Stimulated activated CD8-positive, alpha-beta memory T cell treated with anti-CD3 and anti-CD28 coated beads, Interleukin-15, amount 100 ng/mL, for 1 hour (primary cell): Measurements from ENCODE around the gene PRDM1.

Source experiments
- DNase-seq: peaks from one replicate; pipeline ENCODE4 v3.0.0-alpha.2; 2020; ENCODE audit warnings: low read depth

The PRDM1 gene

DNA sequence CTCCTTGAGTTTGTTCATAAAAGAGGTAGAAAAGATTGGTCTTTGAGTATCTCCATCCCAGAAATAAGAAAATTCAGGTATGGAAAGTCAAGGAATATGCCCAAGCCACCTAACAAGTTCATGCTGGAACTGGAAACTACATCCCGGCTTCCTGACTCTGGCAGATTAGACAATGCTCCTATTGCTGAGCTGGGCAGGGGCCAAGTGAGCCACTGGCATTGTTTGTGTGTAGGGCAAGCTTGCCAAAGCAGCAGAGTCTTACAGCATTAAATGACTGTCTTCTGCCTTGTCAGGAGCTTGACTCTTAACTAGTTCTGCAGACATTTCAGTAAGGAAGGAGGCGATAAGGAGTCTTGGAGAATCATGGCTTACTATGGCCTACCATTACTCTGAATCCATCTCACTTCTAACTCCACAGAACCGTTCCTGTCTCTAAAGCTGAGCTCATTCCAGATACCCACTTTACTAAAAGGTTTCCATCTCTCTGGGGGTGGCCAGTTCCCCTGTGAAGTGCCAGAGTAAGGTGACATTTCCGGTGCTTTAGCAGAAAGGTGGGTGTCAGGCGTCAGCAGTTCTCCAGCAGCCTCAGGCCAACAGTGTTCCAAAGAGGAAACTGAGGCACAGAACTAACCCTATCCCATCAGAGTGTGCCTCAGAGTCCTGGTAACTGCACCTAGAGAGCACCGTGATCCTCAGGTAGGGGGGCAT, 30.1 kb downstream of the PRDM1 start:
- no peak for DNase-seq

DNA sequence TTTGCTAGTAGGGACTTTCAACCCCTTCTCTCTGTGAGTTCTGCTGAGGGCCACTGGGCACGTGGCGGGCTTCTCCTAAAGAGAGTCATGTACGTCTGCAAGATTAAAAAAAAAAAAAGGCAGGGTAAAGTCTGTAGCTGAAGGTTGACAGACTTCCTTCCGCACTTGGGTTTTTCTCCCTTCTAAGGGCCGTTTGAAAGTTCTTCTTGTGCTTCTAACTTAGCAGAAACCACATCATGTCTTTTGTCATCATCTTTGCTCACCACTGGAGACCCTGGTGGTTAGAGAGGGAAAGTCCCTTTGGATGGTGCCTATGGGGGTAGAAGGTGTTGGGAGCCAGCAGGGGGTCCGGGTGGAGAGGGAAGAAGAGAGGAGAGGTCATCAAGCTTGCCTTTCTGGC, 31.4 kb downstream of the PRDM1 start:
- DNase-seq: no peak

DNA sequence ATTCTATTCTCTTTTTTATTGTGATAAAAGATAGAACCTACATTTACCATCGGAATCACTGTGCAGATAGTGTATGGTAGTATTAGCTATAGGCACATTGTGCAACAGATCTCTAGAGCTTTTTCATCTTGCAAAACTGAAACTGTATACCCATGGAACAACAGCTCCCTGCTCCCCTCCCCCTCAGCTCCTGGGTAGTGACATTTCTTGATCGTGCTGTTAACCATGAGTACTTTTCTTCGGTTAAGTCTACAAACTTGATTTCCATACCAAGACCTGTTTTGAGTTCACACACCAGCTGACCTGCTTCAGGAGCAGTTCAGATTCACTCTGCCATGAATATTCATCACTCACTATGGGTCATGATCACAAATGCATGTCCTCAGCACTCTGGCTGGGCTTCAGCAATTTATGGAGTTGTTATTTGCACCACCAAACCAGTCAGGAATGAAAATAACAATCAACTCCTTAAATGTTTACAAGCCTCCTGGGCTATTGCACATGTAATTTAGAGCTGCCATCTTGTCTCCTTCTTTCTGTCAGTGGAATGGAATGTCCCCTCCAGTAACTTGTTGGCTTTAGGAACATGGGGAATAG, 32.8 kb downstream of the PRDM1 start:
- no peak for DNase-seq

DNA sequence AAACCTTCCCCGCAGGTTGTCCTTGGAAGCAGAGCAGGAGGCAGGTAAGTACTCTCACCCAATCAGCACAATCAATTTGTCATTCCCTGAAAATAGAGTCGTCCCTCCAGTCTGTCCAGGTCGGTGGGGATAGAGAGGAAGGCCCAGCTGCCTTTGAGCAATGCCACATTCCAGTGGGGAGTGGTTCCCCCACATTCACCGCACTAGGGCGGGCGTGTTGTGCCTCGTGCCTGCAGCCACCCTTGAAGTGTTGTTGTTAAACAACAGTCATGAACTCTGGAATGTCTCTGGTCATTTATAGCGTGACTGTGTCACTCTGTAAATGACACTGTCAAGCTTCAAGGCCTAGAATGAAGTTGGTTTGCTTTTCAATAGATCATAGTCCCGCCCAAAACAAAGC, 33.4 kb downstream of the PRDM1 start:
- DNase-seq: no peak

DNA sequence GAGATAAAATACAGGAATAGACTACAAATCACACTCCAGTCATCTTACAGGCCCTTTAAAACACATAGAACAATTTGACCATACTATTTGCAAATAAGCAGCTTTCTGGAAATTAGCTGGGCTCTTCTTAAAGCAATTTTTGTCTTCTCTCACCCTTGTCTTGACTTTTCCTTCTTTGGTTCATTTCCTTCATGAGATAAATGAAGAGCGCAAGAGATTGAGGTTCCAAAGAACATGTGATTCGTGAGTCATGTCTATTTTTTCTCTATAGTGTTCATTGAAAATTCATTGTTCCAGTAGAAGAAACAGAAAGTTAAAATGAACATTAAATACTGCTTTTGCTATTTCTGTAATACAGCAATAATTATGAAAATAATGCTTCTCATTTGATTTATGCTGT, 33.9 kb downstream of the PRDM1 start:
- no peak for DNase-seq

DNA sequence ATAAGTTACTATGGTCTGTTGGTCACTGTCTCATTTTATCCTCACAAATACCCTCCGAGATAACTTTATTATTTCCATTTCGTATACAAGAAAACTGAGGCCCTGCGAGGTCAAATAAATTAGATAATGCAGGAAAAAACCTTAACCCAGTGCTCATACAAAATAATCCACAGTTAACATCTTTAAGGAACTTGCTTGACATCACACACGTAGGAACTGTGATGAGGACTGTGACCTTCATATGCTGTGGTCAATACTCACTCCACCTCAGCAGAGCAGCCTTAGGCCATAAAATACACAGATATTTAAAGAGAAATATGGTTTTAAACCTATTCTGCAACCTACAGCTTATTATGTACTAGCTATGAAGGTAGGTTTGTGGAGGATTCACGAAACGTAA, 34.3 kb downstream of the PRDM1 start:
- no peak for DNase-seq

DNA sequence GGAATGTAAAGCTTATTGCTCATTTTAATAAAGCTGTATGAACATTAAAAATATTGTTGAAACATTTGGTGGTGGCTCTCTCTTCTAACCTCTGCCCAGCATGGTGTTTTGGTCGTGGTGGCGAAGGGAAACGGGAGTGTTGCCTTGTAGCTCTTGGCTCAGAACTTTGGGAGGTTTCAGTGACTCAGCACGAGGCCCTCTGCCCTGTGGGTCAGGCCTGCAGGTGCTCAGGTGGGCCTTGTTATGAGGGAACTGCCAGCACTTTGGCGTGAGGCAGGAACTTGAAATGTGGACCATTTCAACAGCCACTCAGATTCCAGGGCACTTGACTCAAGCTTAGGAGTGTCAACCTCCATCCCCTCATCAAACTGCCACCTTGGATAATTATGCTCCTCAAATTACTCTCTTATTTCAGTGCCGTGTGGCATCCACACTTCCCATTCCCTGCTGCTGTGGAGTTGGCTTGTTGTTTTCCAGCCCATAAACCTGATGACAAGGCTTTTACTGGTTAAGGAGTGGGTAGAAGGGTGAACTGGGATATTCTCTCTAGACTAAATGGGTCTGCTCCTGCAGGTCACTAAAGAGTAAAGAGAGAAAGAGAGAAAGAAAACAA, 36.3 kb downstream of the PRDM1 start:
- DNase-seq: no peak

DNA sequence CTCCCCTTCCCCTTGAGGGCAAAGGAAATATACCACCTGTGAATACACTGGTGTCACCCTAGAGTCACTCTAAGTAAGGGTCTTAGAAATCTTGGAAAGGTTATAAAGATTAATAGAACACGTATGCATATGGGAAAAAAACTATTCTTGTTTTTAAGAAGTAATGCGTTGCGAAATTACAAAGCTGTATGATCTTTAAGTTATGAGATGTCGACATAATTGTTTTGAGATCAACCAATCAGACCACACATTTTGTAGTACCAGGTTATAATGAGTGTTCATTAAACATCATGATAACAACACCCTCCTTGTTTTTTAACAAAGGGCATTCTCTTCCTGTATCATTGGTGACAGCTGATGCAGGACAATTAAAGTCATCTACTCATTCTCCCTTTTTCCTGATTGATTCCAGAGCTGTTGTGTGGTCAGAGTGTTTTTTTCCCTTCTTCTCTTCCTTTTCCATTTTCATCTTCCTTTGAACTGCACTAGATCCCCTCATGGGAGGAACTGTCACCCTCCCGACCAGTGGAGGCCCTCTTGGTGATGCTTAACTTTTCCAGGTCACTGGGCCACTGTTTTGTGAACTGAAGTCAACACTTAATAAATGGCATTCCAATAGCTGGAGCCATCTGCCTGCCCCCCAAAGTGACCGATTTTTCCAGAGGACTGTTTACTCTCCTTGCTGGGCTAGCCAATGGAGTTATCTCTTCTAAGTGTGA, 37.0 kb downstream of the PRDM1 start:
- DNase-seq: no peak

DNA sequence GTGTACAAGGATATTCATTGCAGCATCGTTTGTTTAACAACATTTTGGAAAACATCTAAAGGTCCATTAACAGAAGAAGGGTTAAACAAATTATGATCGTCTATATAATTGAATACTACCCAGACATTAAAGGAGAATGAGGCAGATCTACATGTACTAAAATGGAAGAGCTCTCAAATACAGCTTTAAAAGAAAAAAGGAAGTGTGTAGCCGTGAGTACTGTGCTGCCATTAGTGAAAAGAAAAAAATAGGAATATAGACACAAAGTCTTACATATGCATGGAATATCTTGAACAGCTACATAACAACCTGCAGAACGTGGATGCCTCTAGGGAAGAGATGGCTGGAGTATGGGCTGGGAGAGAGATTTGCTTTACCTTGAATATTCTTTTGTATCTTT, 37.9 kb downstream of the PRDM1 start:
- no peak for DNase-seq

DNA sequence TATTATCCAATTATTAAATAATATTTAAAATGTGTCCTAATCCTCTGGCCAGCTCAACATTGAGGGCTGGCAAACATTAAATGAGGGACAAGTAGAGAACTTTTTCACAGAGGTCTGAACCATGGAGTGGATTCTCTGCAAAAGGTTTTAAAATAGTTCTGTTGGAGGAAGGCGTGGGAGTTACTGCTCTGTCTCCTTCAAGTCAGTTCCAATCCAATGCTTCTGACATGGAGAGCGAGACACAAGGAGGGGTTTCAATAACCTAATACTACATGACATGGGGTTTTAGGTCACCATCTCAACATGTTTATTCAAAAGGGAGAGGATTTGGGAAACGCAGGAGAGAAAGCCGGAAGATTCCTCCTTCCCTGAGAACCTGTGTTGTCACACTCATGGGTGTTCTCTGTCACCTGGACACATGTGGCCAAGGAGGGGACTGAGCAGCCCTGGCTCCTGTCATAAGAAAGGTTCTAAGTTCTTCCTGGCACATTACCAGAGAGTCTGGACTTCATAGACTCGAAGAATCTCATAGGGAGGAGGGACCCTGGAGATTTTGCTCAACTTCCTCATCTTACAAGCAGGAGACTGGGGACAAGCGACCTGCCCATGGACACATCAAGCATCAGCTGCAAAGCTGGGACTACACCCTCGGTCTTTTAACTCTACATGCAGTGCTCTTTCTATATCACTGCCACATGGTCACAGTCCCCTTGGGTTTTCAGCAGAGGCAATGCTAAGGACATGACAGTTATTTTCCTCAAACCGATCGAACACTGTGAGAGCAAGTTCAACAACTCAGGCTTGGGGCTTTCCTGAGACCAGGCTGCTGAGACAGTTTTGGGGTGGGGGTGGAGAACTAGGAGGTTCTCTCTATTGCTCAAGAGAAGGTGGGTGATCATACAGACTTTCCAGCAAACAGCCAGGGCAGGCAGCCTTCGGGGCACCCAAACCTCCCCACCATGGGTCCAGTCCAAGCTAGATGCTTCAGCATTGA, 38.6 kb downstream of the PRDM1 start:
- DNase-seq: no peak

DNA sequence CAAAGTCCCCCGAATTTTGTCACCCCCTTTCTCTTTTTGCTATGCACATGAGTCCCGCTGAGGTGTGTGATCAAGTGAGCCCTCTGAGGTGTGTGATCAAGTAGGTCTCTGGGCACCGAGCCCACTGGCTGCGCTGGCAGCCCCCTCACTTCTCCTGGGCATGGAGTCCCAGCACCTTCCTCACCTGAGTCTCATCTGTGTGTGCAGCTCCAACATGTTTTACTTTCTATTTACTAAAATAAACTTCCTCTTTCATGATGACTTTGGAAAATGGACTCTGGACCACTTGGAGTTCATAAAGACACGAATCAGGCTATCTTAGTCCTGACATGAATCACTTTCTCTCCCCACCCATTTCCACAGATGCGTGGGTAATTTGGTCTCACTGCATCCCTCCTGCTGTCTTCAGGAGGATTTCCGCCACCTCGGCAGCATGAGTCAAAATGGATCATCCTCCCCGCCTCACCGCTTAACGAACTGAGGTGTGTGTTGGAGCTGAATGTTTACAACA, 39.8 kb downstream of the PRDM1 start:
- no peak for DNase-seq

DNA sequence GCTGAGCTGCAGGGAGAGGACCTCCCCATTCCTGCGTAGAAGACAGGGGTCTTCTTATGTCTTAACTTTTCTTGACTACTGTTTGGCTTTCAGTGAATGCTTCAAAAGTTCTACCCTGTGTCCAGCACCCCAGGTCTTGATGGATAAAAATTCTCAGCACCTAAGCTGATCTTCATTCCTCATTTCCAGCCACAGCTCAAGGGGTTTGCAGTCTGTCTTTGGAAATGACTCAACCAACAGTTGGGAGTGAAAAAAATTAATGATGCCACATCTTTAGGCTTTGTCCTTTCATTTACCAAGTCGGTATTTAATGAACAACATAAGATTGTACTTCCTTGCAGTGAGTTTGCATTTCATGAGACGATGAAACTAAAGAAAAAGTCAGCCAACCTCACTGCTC, 40.3 kb downstream of the PRDM1 start:
- DNase-seq: no peak

DNA sequence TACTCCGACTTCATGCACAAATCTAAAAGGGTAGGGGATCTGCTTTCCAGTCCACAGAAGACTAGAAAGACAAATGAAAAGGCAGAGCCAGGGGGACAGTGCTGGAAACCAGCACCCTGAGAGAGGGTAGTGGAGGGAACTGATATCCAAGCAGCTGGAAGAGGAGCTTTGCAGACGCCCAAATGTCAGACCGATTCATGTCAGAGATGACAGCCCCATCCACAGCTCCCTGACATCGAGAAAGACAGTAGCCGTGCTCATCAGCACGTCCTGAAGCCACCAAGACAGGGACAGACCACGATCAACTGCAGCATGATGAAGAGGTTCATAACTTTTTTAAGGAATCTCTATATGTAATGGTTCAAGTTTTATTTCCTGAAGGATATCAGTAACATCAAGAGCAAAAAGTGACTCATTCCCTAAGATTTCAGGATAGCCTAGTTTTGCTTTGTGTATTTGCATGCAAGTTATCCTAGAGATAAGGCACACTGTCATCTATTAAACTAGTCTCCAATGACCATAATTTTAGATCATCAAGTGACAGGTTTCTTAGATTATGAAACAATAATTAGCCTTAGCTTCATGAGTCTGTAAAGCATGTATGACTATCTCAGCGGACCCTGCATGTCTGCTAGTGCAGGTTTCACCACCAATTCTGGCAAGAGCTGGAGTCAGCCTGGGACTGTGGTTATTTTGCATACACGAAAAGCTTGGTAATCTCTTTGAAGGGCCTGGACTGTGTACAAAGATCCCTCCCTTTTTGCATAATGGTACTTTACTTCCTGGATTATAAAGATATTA, 43.0 kb downstream of the PRDM1 start:
- DNase-seq: no peak

DNA sequence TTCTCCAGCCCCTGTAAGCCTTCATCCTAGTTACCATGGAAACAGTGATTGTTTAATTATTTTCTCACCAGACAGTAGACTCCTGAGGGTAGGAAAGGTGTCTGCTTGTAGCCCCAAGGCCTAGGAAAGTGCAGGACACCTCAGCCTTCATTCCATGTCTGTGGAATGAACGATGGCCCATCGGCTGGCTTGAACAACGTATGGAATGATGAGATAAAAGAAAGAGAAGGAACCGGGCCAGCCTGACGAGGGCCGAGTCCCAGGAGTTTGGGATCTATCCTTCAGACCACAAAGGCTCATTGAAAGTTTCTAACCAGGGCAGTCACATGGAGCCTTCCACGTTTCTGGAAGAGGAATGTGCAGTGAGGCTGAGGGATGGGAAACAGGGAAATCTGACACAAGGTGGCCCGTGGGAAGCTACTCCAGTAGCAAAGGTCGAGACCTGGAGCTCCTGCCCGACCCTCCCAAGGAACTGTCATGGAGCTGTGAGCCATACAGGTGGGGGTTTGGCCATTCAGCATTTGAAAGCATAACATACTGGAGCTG, 46.1 kb downstream of the PRDM1 start:
- no peak for DNase-seq

DNA sequence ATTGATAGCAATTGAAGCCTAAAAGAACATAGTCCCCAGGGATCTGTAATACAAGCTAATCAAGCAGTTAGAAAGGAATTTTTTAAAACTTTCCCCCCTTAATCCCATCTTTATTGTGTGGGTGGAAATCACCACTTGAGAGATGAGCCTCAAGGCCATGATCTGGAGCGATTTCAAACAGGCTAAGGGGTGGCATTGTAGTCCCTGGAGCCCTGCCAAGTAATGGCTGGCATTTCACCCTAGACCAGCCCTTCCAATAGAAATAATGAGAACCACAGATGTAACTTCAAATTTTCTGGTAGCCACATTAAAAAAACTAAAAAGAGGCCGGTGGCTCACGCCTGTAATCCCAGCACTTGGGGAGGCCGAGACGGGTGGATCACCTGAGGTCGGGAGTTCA, 46.9 kb downstream of the PRDM1 start:
- DNase-seq: no peak

DNA sequence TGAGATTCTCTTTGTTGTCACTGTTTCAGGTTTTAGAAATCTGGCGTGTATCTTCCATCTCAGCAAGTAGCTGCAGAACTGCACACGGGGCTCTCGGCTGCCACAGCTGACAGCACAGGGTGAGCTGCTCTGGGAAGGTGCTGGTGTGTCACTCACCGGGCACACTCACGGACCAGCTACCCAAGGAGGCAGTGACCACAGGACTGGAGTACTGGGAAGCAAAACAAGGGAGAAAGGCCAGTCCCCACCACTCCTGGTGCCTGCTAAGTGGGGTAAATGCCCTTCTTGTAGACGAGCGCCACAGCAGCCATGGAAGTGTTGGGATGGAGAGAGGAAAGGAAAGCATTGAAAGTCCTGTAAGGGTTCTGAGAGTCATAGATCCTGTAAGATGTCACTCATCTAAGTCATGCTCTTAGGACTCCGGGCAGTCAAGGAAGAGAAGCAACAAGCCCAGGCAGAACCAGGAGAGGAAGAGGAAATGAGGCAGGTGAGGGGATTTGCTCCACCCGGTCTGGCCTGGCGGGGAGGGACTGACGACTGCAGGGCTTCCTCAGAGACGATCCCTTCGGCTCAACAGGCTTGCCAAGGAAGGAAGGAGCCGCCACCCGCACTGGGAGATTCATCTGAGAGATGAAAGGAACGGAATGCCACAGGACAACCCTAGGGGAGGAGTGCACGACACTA, 48.1 kb downstream of the PRDM1 start:
- DNase-seq: no peak

DNA sequence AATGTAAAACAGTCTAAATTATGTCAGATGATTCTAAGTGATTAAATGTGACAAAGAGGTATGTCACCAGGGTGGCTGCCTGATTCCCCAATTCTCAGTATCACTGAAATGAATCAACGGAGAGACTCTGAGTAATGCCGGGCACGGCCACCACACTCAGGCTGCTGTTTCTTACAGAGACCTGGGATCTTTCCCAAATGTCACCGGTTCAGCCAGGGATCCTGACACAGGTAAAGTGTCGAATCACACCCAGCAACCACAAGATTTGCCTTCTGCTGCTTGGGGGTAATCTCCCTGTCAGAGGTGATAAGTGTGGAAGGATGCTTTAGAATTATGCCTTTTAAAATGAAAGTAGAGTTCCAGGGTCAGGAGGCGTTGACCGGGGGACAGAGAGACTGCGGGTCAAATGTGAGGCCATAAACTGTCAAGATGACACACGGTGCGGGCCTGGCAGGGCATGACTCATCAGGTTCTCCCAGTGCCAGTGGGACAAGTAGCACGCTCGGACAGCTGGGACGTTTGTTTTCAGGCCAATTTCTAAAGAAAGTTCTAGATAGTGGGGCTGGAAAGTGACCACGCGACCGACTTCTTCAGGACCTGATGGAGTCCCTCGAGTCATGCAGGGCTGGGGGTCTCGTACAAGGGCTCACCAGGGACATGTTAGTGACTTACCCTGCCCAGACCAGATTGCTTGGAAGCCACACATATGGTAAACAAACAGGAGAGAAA, 48.9 kb downstream of the PRDM1 start:
- DNase-seq: no peak

DNA sequence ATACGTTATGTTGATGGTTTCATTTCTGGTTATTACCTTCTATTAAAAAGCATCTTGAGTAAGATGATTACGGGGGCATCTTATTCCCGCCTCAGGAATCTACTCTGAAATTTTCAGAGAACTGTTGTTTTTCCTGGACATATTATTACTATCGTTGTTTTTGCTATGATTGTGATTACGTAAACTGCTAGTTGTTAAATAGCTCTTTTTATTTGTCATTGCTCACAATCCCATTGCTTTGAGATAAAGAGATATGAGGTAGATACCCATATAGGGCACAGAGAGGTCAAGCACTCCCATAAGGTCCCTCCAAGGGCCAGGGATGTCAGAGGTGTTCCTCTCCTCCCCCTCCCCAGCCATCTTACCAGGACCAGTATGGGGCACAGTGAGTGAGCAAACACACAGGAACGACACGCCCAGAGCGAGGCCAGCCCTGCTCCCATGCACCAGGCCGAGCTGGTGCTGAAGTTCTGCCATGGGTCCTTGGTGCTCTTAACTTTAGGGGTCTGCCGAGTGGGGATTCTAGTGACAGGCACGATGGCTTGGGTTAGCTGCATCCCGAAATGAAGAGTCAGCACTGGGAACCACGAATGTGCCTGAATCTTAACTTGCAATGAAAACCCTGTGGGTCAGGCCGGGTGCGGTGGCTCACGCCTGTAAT, 49.9 kb downstream of the PRDM1 start:
- no peak for DNase-seq

DNA sequence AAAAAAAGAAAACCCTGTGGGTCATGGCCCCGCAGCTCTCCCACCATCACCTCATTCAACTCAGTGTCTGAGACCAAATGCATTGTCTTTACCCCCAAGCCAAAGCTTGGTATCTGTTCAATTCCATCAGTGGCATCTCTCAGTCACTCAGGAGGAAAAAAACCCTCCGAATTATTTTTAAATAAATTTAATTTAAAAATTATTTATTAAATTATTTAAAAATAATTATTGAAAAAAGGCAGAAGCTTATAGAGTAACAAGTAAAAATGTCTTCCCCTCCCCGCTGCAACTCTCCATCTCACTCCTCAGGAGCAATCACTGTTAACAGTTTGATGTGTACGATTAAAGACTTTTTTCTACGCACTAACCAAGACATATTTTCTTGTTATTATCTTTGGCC, 50.7 kb downstream of the PRDM1 start:
- DNase-seq: no peak
